Measurements from ENCODE around the gene DLD.
A peak's percentile ranks its signal among the peaks of the same experiment; 100 is the strongest.
"Not testable (repeated sequence)": the region's sequence is repeated elsewhere in the genome, so short reads cannot be mapped to it uniquely, and the experiment has no call there.

Gene DLD

DNA sequence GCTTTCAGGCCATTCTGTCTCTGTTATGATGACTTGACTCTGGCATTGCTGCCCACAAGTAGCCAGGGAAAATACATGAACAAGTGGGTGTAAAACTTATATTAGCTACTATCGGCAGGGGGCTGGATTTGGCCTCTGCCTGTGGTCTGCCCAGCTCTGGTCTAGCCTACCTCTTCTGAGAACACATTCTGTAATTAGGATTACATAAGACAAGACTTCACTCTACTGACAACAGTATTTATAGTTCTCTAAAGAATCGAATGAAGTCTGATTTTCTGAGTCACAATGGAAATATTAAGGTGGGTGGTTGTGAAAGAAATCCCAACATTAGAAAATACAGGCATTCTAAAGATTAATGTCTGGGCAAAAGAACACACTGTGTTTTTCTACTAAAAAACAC, 55.5 kb downstream of the DLD start:
- no peak for DNase-seq

DNA sequence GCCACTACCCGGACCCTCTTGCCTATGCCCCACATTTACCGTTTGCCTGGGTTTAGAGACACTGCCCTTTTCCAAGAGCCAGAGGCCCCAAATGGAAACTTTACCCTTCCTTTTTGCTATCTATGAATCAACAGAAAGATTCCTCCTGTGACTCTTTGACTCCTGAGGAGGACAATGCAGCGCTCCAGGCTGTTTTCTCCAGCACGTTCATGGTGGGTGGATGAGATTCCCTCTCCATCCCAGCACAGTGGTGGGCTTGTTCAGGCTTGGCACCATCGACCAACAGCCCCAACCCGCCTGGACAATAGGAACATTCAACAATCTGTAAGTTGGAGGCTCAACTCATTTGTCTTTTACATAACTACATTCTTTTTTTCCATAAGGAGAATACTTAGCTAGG, 55.9 kb downstream of the DLD start:
- no peak for DNase-seq

DNA sequence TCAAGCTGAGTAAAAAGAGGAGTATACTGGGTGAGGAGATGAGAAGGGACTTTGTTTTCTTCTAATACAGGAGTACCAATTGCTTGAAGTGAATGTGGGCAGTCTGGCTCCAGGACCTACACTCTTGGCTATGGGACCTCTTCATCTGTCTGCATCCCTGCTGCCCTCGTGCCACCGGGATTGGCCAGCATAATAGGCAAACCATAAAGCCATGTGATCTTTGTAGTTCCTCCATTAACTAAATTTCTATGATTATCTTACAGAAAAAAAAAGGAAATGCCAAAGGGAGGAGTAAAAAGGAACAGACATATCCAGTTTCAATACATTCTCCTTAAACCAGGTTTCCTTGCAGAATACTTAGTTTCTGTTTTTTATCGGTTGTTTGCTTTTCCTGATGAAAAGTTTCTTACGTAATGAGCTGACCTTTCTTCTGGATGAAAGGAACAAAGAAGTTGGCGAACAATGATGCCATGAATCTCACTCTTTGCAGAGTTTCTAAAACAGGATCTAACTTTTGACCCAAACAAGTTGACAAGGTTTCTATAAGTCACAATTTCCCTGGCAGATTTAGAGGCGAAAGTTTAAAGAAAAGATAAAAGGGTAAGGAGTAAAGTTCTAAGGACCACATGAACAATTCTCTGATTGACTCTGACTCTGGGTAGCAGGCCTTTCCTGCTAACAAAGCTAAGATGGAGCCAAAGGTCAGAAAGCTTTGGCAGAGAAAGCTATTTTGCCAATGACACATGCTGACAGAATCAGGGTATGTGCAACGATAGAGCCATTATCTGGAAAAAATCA, 57.9 kb downstream of the DLD start:
- no peak for DNase-seq

- no peak for DNase-seq
These were observed 58.5 kb downstream of the DLD start for GRCh38 chr7:107949443-107949935.

DNA sequence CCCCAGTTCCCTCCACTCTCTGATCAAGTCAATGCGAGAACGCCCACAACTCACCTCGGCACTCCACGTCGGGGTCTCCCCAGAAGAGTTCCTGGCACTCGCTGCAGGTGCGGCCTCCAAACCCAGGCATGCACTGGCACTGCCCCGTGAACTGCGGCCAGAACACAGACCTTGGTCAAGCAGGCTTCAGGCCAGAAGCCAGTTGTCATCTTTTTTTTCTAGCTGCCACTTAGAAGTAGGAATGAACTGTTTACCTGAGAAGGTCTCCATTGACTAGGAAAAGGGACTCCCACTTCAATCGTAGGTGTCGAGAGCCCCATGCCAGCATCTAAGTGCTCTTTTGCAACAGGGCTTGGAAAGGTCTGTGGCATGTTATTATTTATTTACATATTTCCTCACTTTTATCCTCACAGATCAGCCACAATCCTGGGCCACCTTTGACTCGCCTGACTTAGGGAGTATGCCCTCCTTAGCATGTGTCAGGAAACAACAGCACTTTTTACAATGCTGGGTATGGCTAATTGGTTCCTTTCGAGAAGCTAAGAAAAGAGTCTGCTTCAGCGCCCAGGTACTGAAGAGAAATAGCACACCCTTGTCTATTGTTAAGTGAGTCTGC, 60.3 kb downstream of the DLD start:
- no peak for DNase-seq

DNA sequence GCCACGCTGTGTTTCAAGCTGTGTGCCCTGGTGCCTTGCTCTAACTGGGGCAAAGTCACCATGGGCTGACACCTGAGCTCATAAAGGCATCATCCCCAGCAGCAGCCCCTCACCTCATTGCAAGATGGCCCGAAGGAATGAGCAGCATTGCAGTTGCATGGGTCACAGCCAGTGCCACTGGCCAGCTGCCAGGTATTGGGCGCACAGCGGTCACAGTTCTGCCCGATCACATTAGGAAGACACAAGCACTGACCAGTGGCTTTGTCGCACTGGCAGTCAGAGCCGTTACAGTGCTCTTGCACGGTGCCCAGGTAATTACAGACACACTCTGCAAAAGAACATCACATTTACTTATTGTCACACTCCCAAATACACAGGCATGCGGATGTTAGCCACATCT, 60.9 kb downstream of the DLD start:
- no peak for DNase-seq

- no peak for DNase-seq
These were observed 62.4 kb downstream of the DLD start for GRCh38 chr7:107953265-107953923.

GRCh38 chr7:107953924-107954303, 62.9 kb downstream of the DLD start:
- no peak for DNase-seq

- DNase-seq, result no peak
These were observed 64.4 kb downstream of the DLD start for GRCh38 chr7:107955394-107955793.

DNA sequence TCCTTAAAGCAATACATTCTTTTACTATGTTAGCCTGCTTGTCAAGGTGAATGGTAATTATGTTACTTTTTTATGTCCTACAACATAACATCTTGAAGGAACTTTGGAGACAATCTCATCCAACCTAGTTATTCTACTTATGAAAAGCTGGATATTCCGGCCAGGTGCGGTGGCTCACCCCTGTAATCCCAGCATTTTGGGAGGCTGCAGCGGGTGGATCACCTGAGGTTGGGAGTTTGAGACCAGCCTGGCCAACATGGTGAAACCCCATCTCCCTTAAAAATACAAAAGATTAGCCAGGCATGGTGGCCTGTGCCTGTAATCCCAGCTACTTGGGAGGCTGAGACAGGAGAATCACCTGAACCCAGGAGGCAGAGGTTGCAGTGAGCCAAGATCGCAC, 66.0 kb downstream of the DLD start:
- not testable (repeated sequence) for DNase-seq

DNA sequence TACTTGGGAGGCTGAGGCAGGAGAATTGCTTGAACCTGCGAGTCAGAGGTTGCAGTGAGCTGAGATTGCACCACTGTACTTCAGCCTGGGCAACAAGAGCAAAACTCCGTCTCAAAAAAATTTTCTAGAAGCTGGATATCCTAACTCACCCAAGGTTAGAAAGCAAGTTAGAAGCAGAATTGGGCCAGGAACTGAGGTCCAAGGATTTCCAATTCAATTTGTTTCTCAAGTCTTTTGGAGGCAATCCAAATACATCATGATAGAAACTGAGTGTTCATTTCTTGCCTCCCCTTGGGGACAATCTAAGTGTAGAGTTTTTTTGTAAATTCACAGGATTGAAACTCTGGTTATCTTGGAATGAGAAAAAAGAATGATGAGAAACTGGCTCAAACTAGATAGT, 66.5 kb downstream of the DLD start:
- no peak for DNase-seq

- DNase-seq, result no peak
These were observed 68.0 kb downstream of the DLD start for GRCh38 chr7:107958764-107959526.

DNA sequence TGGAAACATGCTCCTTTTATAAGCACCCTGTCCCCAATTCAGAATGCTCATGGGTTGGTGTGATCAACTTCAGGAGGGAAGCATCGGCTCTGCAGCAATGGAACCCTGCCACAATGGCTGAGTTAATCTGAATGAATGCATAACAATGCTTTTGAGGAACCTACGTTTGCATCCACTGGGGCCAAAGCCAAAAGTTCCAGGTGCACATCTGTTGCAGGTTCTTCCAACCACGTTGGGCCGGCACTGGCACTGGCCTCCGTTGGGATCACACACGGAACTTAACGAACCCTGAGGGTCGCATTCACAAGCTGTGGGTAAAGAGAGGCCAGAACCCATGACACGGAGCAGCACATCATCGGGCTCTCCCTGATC, 68.5 kb downstream of the DLD start:
- DNase-seq, result no peak

DNA sequence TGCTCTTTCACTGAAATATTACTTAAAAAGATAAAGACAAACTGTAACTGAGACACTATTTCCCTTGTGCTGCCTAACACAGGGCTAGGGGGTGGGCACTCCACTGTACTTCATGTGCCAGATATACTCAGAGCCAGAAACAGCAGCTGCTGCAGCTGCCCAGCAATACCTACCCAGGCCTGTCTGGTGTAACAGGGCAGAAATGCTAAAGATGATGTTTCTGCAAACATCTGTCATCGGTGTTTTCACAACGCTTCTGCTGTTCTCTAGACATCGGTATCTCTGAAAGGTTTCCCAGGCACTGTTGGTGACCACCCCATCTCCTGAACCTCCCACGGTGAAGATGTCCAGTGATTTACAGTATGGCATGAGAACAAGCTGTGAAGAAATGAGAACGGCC, 69.3 kb downstream of the DLD start:
- peak; percentile 35 for DNase-seq

DNA sequence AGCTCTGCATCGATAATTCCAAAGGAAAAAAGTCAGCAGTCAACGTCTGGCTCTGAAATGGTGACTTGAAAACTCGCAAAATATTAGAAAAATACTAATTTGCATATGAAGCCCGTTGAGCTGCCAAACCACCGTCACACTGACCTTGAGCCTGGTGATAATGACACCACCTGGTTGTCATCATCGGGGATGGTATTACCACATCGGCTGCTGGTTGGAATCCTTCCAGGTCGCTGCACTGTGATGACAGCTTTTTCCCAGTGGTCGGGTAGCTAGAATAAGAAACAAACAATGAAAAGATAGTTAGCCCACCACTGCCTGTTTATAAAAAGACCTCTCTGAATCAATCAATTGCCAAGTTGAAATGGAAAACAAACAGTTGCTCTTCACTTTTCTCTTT, 70.4 kb downstream of the DLD start:
- DNase-seq, result peak; percentile 81

- no peak for DNase-seq
These were observed 71.8 kb downstream of the DLD start for GRCh38 chr7:107962817-107963216.

DNA sequence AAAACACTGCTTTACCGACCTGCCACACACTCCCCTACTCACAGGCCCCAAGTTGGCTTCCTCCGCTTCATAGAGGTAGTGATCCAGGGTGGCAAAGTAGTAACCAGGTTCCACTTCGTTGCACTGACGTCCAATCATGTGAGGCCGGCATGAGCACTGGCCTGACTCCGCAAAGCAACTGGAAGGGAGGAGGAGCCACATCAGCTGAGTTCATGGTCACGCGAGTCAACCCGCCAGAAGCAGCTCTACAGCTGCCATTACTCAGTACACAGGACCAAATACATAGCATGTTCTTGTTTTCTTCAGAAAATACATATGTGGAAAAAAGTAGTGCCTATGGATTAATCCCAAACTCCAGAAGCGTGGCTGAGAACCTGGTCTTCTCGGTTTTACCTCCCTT, 73.5 kb downstream of the DLD start:
- DNase-seq, result no peak

DNA sequence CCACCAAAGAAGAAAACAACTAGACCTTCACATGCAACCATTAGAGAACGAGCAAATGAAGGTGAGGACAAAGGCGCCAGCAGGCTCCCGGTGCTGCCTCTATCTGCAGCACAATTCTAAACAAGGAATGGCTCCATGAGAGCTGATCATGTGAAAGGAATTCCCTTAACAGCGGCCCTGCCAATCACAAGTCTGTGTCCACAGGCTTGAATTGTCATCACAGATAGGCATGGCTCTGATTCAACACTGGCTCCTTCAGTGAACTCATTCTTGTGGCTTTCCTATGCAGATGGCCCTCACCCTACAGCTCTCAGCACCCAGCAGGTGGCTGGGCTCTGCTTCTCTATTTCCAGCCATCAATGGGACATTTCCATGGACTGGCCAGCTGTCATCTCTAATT, 75.7 kb downstream of the DLD start:
- peak; percentile 87 for DNase-seq

DNA sequence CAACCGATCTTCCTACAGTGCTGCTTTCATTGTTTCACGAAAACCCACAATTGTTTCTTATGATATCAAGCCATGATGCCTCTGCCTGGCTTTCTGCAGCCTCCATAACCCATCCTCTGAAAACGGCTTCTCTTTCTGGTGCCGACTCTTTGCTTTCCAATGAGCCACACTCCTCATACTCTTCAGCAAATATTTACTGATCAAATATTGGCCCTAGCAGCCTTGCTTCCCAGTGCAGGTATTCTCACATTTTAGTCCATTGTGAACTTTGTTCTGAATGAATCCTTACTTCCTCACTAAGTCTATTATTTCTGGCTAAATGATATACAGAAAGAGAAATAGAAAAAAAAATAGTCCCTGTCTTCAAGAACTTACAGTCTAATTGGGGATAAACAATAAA, 76.4 kb downstream of the DLD start:
- DNase-seq, result peak; percentile 70

GRCh38 chr7:107968449-107968848, 77.5 kb downstream of the DLD start:
- DNase-seq, result no peak

DNA sequence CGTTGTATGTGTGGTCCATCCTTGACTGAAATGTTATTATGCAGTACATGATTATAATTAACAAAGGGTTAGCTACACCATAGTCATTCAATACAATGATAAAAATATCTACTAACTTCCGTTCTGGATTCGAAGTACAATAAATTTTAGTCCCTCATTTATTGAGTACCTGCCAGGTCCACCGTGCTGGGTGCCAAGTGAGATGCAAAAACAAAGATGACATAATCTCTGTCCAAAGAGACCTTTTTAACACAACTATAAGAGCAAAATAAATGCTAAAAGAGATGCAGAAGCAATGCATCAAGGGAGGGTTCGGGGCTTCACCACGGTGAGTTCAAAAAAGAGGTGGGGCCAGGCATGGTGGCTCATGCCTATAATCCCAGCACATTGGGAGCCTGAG, 78.9 kb downstream of the DLD start:
- DNase-seq, result peak; percentile 4

All from NCI-H2029 (cell line).